ENCODE measurements around the gene ZMYM4. TPM values are rescaled to one million over a fixed set of nuclear protein-coding genes. Genes with fewer than 3 reads are reported as not detected.

Gene ZMYM4
- polyA plus RNA-seq, 6 donors from 2014 or later = 17.1 to 42.0 (median 36.6) TPM

DNA sequence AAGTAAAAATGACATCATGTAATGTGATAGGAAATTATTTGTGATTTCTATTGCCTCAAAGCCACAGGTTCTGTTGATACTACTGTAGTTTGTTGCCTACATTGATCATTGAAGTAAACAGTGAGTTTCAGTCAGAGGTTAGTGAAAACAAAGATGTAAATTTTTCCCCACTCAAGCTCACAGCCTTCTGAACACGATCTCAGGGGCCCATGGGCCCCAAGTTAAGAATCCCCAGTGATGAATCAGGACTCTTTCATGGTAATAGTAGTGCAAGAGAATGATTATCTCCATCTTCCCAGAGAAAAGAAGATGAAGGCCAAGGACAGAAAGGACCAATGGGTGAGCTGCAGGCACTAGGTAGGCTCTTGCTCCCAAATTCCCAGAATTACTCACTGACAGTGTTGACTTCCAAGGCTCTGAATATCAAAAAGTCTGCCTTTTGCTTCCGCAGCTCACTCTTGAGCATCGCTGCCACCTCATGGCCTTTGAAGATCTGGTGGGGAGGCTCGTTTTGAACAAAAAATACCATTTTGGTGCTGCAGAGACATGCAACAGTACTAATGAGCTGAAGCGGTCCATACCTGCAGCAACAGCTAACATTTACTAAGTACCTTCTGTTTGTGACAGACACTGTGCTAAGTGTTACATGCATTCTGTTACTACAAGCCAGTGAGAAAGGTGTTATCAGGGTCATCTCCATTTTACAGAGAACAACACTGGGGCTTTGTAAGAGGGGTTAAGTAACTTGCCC is 175.4 kb downstream of the ZMYM4 start:
- Mint-ChIP-seq H3K27ac (no peak overlapping the region), H3K27me3 (no peaks in the 10 kb centered on the region), H3K4me1 (peaks cover 0 to 4% (median 0%) of the 10 kb centered on the region in 3 donors), H3K36me3 (peaks cover 16 to 21% of the 10 kb centered on the region in 2 donors), H3K9me3 (no peaks in the 10 kb centered on the region), H3K4me3 (no peak overlapping the region)
- ATAC-seq (ENCODE audit: low read depth in 2 of 2) = no peak
- DNase-seq = no peak

DNA sequence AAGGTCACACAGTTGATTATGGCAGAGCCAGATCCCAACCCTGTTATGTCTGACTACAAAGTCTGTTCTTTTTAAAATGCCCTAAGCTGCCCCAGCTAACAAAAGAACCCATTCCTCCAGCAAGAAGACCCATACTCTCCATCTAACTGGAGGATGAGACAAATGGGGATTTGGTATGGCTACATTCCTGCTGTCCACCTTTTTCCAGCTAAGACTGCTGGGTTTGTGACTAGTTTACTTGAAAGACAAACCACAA is 175.9 kb downstream of the ZMYM4 start:
- H3K27ac Mint-ChIP-seq = no peak overlapping the region
- ATAC-seq (ENCODE audit: low read depth in 2 of 2) = no peak
- DNase-seq = no peak
- no peaks in the 10 kb centered on the region for H3K9me3 Mint-ChIP-seq
- no peaks in the 10 kb centered on the region for H3K27me3 Mint-ChIP-seq
- H3K36me3 Mint-ChIP-seq = peaks cover 15 to 17% of the 10 kb centered on the region in 2 donors
- H3K4me3 Mint-ChIP-seq = no peak overlapping the region
- peaks cover 0 to 1% (median 0%) of the 10 kb centered on the region in 3 donors for H3K4me1 Mint-ChIP-seq

DNA sequence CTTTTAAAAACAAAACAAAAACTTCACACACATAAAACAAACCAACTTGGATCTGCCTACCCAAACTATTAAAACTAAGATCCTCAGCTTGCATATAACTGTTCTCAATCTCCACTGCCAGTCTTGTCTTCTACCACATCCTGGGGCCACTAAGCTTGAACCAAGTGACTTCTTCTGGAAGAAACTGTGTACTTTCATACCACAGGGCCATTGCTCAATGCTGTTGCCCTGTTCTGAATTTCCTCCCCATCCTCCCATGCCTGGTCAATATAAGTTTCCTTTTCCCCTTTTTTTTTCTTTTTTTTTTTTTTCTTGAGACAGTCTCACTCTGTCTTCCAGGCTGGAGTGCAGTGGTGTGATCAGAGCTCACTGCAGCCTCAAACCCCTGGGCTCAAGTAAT is 178.8 kb downstream of the ZMYM4 start:
- no peaks in the 10 kb centered on the region for H3K9me3 Mint-ChIP-seq
- peaks cover 0 to 5% (median 2%) of the 10 kb centered on the region in 3 donors for H3K4me1 Mint-ChIP-seq
- no peak for ATAC-seq (ENCODE audit: low read depth in 2 of 2)
- H3K27me3 Mint-ChIP-seq = no peaks in the 10 kb centered on the region
- peaks cover 7 to 8% of the 10 kb centered on the region in 2 donors for H3K36me3 Mint-ChIP-seq
- DNase-seq = no peak
- H3K4me3 Mint-ChIP-seq = no peak overlapping the region
- H3K27ac Mint-ChIP-seq = no peak overlapping the region

- no peaks in the 10 kb centered on the region for H3K27me3 Mint-ChIP-seq
- no peak overlapping the region for H3K4me3 Mint-ChIP-seq
- peak overlapping the region in 1 of 6 donors; percentile 78 for H3K27ac Mint-ChIP-seq
- DNase-seq = no peak
- H3K36me3 Mint-ChIP-seq = peaks cover 7% of the 10 kb centered on the region in 2 donors
- peaks cover 0 to 5% (median 2%) of the 10 kb centered on the region in 3 donors for H3K4me1 Mint-ChIP-seq
- no peak for ATAC-seq (ENCODE audit: low read depth in 2 of 2)
- no peaks in the 10 kb centered on the region for H3K9me3 Mint-ChIP-seq
Observed at GRCh38 chr1:35448344-35448801, 179.9 kb downstream of the ZMYM4 start.

GRCh38 chr1:35449334-35450008 is 181.0 kb downstream of the ZMYM4 start:
- H3K4me3 Mint-ChIP-seq = no peak overlapping the region
- peaks cover 7% of the 10 kb centered on the region in 2 donors for H3K36me3 Mint-ChIP-seq
- H3K9me3 Mint-ChIP-seq = no peaks in the 10 kb centered on the region
- no peak for DNase-seq
- H3K27me3 Mint-ChIP-seq = no peaks in the 10 kb centered on the region
- no peak for ATAC-seq (ENCODE audit: low read depth in 2 of 2)
- H3K4me1 Mint-ChIP-seq = peaks cover 0 to 5% (median 2%) of the 10 kb centered on the region in 3 donors
- no peak overlapping the region for H3K27ac Mint-ChIP-seq

GRCh38 chr1:35451125-35451528 is 182.6 kb downstream of the ZMYM4 start:
- peak; percentile 42 for DNase-seq
- Mint-ChIP-seq H3K9me3 (no peaks in the 10 kb centered on the region), H3K27ac (peak overlapping the region in 1 of 6 donors; percentile 12), H3K27me3 (no peaks in the 10 kb centered on the region), H3K36me3 (peaks cover 7% of the 10 kb centered on the region in 2 donors), H3K4me1 (peaks cover 0 to 5% (median 2%) of the 10 kb centered on the region in 3 donors), H3K4me3 (no peak overlapping the region)
- ATAC-seq (ENCODE audit: low read depth in 2 of 2) = peak; percentile 70 to 81

GRCh38 chr1:35452106-35452774 is 183.7 kb downstream of the ZMYM4 start:
- DNase-seq = no peak
- ATAC-seq (ENCODE audit: low read depth in 2 of 2) = no peak
- no peaks in the 10 kb centered on the region for H3K27me3 Mint-ChIP-seq
- no peak overlapping the region for H3K4me3 Mint-ChIP-seq
- peak overlapping the region in 1 of 6 donors; percentile 85 for H3K27ac Mint-ChIP-seq
- H3K36me3 Mint-ChIP-seq = peaks cover 7% of the 10 kb centered on the region in 2 donors
- peaks cover 0 to 5% (median 2%) of the 10 kb centered on the region in 3 donors for H3K4me1 Mint-ChIP-seq
- no peaks in the 10 kb centered on the region for H3K9me3 Mint-ChIP-seq

DNA sequence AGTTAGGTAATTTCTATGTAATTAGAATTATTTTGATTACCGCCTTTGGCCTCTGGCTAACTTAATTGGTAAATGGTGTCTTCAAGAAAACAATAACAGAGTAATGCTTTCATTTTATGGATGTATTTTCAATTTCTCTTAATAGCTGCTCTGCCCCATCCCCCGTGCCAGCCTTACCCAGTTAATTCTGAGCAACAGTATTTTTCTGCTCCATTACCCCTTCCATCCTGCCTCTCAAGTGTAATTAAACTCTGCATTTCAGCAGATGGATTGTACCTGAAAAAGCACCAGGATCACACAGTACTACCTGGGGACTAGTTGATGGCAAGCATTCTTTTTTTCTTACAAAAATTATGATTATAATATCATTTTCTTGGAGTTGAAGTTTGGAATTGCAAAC is 184.5 kb downstream of the ZMYM4 start:
- Mint-ChIP-seq H3K9me3 (no peaks in the 10 kb centered on the region), H3K4me3 (no peak overlapping the region), H3K36me3 (peaks cover 7% of the 10 kb centered on the region in 2 donors), H3K27me3 (no peaks in the 10 kb centered on the region), H3K4me1 (peaks cover 0 to 5% (median 2%) of the 10 kb centered on the region in 3 donors), H3K27ac (peak overlapping the region in 1 of 6 donors; percentile 35)
- DNase-seq (no peak), ATAC-seq (ENCODE audit: low read depth in 2 of 2) (no peak)

DNA sequence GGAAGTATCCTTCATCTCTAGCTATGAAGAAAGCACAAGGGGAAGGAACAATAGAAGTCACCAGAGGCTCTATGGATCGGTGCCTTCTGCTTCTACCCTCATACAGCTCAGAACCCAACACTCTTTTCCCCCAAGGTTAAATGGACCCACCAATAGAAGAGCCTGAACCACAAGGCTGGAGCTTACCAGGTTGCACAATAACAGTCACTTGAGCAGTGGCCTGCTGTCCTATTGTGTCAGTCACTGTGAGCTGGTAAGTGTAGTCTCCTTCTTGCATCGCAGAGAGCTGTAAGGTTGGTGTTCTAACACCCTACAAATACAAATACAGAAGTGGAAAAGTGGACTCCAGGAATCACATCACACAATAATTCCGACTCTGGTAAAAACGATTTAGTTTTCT is 185.7 kb downstream of the ZMYM4 start:
- H3K27ac Mint-ChIP-seq = no peak overlapping the region
- DNase-seq = no peak

GRCh38 chr1:35454616-35455015 is 186.1 kb downstream of the ZMYM4 start:
- no peak for ATAC-seq (ENCODE audit: low read depth in 2 of 2)
- no peak overlapping the region for H3K4me3 Mint-ChIP-seq
- no peak for DNase-seq
- H3K9me3 Mint-ChIP-seq = no peaks in the 10 kb centered on the region
- H3K36me3 Mint-ChIP-seq = peaks cover 1 to 4% of the 10 kb centered on the region in 2 donors
- no peaks in the 10 kb centered on the region for H3K27me3 Mint-ChIP-seq
- peaks cover 0 to 5% (median 2%) of the 10 kb centered on the region in 3 donors for H3K4me1 Mint-ChIP-seq
- H3K27ac Mint-ChIP-seq = no peak overlapping the region

More for the DNA sequence above, 185.7 kb downstream of the ZMYM4 start:
- Mint-ChIP-seq H3K4me3 (no peak overlapping the region), H3K4me1 (peaks cover 0 to 5% (median 2%) of the 10 kb centered on the region in 3 donors), H3K36me3 (peaks cover 4 to 6% of the 10 kb centered on the region in 2 donors), H3K27me3 (no peaks in the 10 kb centered on the region), H3K9me3 (no peaks in the 10 kb centered on the region)
- ATAC-seq (ENCODE audit: low read depth in 2 of 2) = no peak

GRCh38 chr1:35460796-35461195 is 192.3 kb downstream of the ZMYM4 start:
- Mint-ChIP-seq H3K27ac (no peak overlapping the region), H3K36me3 (peaks cover 31 to 35% of the 10 kb centered on the region in 2 donors)

GRCh38 chr1:35461966-35462651 is 193.6 kb downstream of the ZMYM4 start:
- Mint-ChIP-seq H3K27me3 (no peaks in the 10 kb centered on the region), H3K36me3 (peaks cover 37 to 42% of the 10 kb centered on the region in 2 donors), H3K4me3 (no peak overlapping the region), H3K9me3 (peaks cover 4 to 20% (median 10%) of the 10 kb centered on the region in 7 donors), H3K27ac (peak overlapping the region in 3 of 6 donors; percentile 4 to 65 (median 22)), H3K4me1 (no peaks in the 10 kb centered on the region)
- ATAC-seq (ENCODE audit: low read depth in 2 of 2) (no peak), DNase-seq (no peak)

More at GRCh38 chr1:35460796-35461195, 192.3 kb downstream of the ZMYM4 start:
- ATAC-seq (ENCODE audit: low read depth in 2 of 2) = no peak
- Mint-ChIP-seq H3K4me1 (no peaks in the 10 kb centered on the region), H3K27me3 (no peaks in the 10 kb centered on the region), H3K4me3 (no peak overlapping the region), H3K9me3 (peaks cover 4 to 14% (median 10%) of the 10 kb centered on the region in 7 donors)
- no peak for DNase-seq

DNA sequence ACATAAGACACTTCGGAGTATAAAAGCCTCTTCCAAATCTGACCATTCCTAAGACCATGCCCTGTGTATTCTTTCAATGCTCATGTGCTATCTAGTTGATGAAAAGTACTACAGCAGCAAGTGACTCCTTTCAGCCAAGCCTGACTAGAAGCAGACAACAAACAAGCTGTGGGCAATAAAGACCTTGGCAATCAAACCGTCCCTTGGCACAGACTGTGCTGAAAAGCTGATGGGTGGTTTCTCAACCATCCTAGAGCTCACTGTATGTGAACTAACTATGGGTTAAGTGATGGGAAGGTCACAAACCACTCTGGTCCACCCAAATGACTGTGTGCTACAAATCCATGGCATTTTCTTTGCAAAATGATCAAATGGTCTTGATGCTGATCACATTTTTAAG is 194.7 kb downstream of the ZMYM4 start:
- peaks cover 44 to 47% of the 10 kb centered on the region in 2 donors for H3K36me3 Mint-ChIP-seq
- peaks cover 4 to 20% (median 10%) of the 10 kb centered on the region in 7 donors for H3K9me3 Mint-ChIP-seq
- H3K4me1 Mint-ChIP-seq = no peaks in the 10 kb centered on the region
- H3K27me3 Mint-ChIP-seq = no peaks in the 10 kb centered on the region
- no peak for DNase-seq
- no peak overlapping the region for H3K4me3 Mint-ChIP-seq
- ATAC-seq (ENCODE audit: low read depth in 2 of 2) = no peak
- no peak overlapping the region for H3K27ac Mint-ChIP-seq

Measured in naive B cell (primary cell).